NB4 (cell line): Measurements from ENCODE around the gene PDE3B.
"Not testable (repeated sequence)": the region's sequence is repeated elsewhere in the genome, so short reads cannot be mapped to it uniquely, and the experiment has no call there.

Source experiments
- DNase-seq: peaks from one replicate; pipeline ENCODE4 v3.0.0; 2010; ENCODE audit warnings: low read depth
- H3K4me3 ChIP-seq: one replicate; pipeline ENCODE4 v1.5.1; 2011; ENCODE audit warnings: mild to moderate bottlenecking, low read depth, low read length, moderate library complexity
- CTCF ChIP-seq: IDR thresholded peaks from one replicate; pipeline ENCODE4 v1.5.1; 2012; ENCODE audit warnings: low read depth, low read length
- MAX ChIP-seq: IDR thresholded peaks from 2 replicates; pipeline ENCODE4 v1.6.1; 2011; ENCODE audit warnings: low read depth, low read length
- MYC ChIP-seq: IDR thresholded peaks from 2 replicates; pipeline ENCODE4 v1.6.1; 2011; ENCODE audit warnings: low read depth, low read length
- POLR2A ChIP-seq: IDR thresholded peaks from 2 replicates; pipeline ENCODE4 v1.6.1; 2011; ENCODE audit warnings: mild to moderate bottlenecking; ENCODE audit not compliant: insufficient read length; ENCODE audit errors: extremely low read depth

Gene PDE3B

DNA sequence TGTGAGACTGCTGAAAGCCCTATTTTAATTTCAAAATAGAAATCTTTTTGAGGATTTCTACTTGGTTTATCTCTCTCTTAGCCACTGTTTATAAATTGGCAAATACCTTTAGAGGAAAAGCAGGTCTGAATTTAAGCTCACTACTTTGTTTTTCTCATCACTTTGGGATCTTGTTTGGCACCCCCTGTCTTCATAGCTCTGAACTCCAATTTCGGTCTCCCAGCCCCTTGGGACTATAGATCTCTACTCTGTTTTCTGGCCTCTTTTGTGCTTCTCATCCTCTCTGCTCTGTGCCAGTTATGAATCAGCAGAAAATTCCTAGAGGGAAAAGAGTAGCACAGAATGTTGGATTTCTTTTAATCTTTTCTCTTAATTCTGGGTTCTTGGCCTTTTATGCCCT is 130.2 kb downstream of the PDE3B start:
- peak; percentile 12 for DNase-seq
- TF ChIP-seq POLR2A (no peak), CTCF (peak; percentile 5)
- no peak overlapping the region for H3K4me3 ChIP-seq

GRCh38 chr11:14774721-14775120 is 131.1 kb downstream of the PDE3B start:
- DNase-seq = no peak
- TF ChIP-seq POLR2A (no peak), MAX (no peak), MYC (no peak), CTCF (no peak)

GRCh38 chr11:14775897-14776296 is 132.3 kb downstream of the PDE3B start:
- no peak for TF ChIP-seq MYC
- TF ChIP-seq POLR2A = no peak
- no peak for TF ChIP-seq CTCF
- no peak for TF ChIP-seq MAX
- DNase-seq = no peak
- H3K4me3 ChIP-seq = no peak overlapping the region

More at GRCh38 chr11:14774721-14775120, 131.1 kb downstream of the PDE3B start:
- H3K4me3 ChIP-seq = no peak overlapping the region

DNA sequence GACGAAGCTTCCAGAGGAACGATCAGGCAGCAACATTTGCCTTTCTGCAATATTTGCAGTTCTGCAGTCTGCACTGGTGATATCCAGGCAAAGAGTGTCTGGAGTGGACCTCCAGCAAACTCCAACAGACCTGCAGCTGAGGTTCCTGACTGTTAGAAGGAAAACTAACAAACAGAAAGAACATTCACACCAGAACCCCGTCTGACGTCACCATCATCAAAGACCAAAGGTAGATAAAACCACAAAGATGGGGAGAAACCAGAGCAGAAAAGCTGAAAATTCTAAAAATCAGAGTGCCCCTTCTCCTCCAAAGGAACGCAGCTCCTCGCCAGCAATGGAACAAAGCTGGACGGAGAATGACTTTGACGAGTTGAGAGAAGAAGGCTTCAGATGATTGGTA is 134.9 kb downstream of the PDE3B start:
- not testable (repeated sequence) for DNase-seq

GRCh38 chr11:14783788-14784187 is 140.2 kb downstream of the PDE3B start:
- H3K4me3 ChIP-seq = no peak overlapping the region
- no peak for TF ChIP-seq CTCF
- no peak for TF ChIP-seq MAX
- no peak for TF ChIP-seq POLR2A
- TF ChIP-seq MYC = no peak
- DNase-seq = no peak

More for the DNA sequence above, 134.9 kb downstream of the PDE3B start:
- not testable (repeated sequence) for H3K4me3 ChIP-seq

DNA sequence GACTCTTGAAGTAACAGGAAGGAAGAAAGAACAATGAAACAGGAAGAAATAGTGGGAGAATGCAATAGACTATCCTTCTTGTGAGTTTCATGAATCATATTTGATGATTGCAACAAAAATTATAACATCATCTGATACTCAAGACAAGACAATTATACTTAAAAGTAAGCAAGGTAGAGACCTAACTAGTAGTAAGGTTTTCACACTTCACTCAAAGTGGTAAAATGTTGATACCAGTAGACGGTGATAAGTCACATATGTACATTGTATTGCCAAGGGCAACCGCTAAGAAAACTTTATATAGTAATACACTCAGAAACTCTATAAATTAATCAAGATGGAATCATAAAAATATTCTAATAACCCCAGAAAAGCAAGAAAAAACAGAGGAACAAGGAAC is 140.6 kb downstream of the PDE3B start:
- no peak for DNase-seq
- no peak overlapping the region for H3K4me3 ChIP-seq
- TF ChIP-seq MAX (no peak), MYC (no peak), CTCF (no peak)
